Transverse colon (tissue), 4 donors: ENCODE results near the gene TSPAN10. TPM values are rescaled to one million over a fixed set of nuclear protein-coding genes. Genes with fewer than 3 reads are reported as not detected.

Experiments used
- DNase-seq: peaks from one replicate; pipeline ENCODE4 v3.0.0-alpha.2; 2019
- H3K27ac ChIP-seq, 4 donors: fragments of 200-600 bp; sonication (generic); 2 replicates each; pipeline ENCODE4 v1.5.1; 2016 to 2018; ENCODE audit warnings: inconsistent platforms in 4 of 4
- H3K27me3 ChIP-seq: fragments of 200-600 bp; sonication (generic); 2 replicates; pipeline ENCODE4 v1.5.1; 2017; ENCODE audit warnings: inconsistent platforms
- H3K36me3 ChIP-seq, 4 donors: fragments of 200-600 bp; sonication (generic); 2 replicates each; pipeline ENCODE4 v1.5.1; 2017 to 2019; ENCODE audit warnings: inconsistent platforms in 4 of 4
- H3K4me1 ChIP-seq, 4 donors: fragments of 200-600 bp; sonication (generic); 2 replicates each; pipeline ENCODE4 v1.5.1; 2017 to 2020; ENCODE audit warnings: inconsistent platforms in 4 of 4
- H3K4me3 ChIP-seq, 4 donors: fragments of 200-600 bp; sonication (generic); 1 replicate in 1 of 4; 2 replicates in 3 of 4; pipeline versions ENCODE4 v1.5.1 to v1.6.1; 2017 to 2019; ENCODE audit warnings: inconsistent platforms in 4 of 4
- H3K9me3 ChIP-seq, 2 donors: fragments of 200-600 bp; sonication (generic); 2 replicates each; pipeline ENCODE4 v1.5.1; 2017 to 2019; ENCODE audit warnings: inconsistent platforms in 2 of 2
- CTCF ChIP-seq, 5 experiments: fragments of 200-600 bp in 3 of 5; fragments of 450-650 bp in 2 of 5; sonication (generic) in 3 of 5; IDR thresholded peaks; 1 replicate in 2 of 5; 2 replicates in 3 of 5; pipeline ENCODE4 v1.5.1; 2016 to 2017; ENCODE audit warnings: antibody characterized with exemption in 5 of 5, inconsistent platforms in 3 of 5, mild to moderate bottlenecking in 2 of 5, moderate library complexity in 1 of 5
- EP300 ChIP-seq: sonication (generic); formaldehyde crosslinking; IDR thresholded peaks from one replicate; pipeline ENCODE4 v1.6.1; 2017; ENCODE audit warnings: antibody characterized with exemption, low read depth
- POLR2A ChIP-seq: fragments of 450-650 bp; IDR thresholded peaks from one replicate; pipeline ENCODE4 v1.6.1; 2016; ENCODE audit warnings: antibody characterized with exemption, mild to moderate bottlenecking, moderate library complexity
- POLR2AphosphoS5 ChIP-seq, 3 donors: sonication (generic); formaldehyde crosslinking; IDR thresholded peaks; one replicate each; pipeline ENCODE4 v1.6.1; 2016; ENCODE audit warnings: antibody characterized with exemption in 3 of 3
- WGBS, 2 donors: methylation state at CpG; one replicate each; pipeline ENCODE4 v1.1.5; 2018; ENCODE audit warnings: low coverage in 1 of 2; 5-methylcytosine and 5-hydroxymethylcytosine counted together
- in situ Hi-C, 4 donors: fragments of 200-750 bp; cut with MboI; loops; one replicate each; pipeline versions ENCODE4 v1.15.0 to v1.15.1; 2017; ENCODE audit warnings: low sequenced_read_pairs in 3 of 4, low pct_ligation_motif_present in 1 of 4, low pct_unique_long_range_greater_than_20kb in 1 of 4
- intact Hi-C: fragments of 100-400 bp; cut with DNase I; formaldehyde crosslinking; loops from one replicate; pipeline ENCODE4 v1.15.1; 2023; ENCODE audit warnings: low total_unique reads
- total RNA-seq, 4 donors: library from RNA; depleted of rRNA; stranded (reverse); fragments of >200 nt; gene quantifications; one replicate each; pipeline ENCODE4 v1.1.0, GENCODE V29; 2016

Gene TSPAN10
- total RNA-seq, 4 donors from 2014 or later, result 0.48 to 0.55 TPM; not detected in 2

- no peak overlapping the region for H3K4me3 ChIP-seq
- no peaks in the 10 kb centered on the region for H3K9me3 ChIP-seq
- peaks cover 0 to 41% (median 20%) of the 10 kb centered on the region in 4 donors for H3K36me3 ChIP-seq
- no peaks in the 10 kb centered on the region for H3K4me1 ChIP-seq
- H3K27ac ChIP-seq, result no peak overlapping the region
- intact Hi-C loops (no loop called here), in situ Hi-C loops (no loop called here)
- WGBS, 2 donors, result 93 to 96% methylated on average over 11 of the region's 11 CpGs
- no peak for TF ChIP-seq POLR2A
- TF ChIP-seq POLR2AphosphoS5 (IDR thresholded peaks at IDR 0.05), result no peak
- no peak for TF ChIP-seq CTCF (IDR thresholded peaks at IDR 0.05)
- no peak for TF ChIP-seq EP300
- DNase-seq, result no peak
- no peaks in the 10 kb centered on the region for H3K27me3 ChIP-seq
Observed at GRCh38 chr17:81593105-81593871, 43.7 kb upstream of the TSPAN10 start.

DNA sequence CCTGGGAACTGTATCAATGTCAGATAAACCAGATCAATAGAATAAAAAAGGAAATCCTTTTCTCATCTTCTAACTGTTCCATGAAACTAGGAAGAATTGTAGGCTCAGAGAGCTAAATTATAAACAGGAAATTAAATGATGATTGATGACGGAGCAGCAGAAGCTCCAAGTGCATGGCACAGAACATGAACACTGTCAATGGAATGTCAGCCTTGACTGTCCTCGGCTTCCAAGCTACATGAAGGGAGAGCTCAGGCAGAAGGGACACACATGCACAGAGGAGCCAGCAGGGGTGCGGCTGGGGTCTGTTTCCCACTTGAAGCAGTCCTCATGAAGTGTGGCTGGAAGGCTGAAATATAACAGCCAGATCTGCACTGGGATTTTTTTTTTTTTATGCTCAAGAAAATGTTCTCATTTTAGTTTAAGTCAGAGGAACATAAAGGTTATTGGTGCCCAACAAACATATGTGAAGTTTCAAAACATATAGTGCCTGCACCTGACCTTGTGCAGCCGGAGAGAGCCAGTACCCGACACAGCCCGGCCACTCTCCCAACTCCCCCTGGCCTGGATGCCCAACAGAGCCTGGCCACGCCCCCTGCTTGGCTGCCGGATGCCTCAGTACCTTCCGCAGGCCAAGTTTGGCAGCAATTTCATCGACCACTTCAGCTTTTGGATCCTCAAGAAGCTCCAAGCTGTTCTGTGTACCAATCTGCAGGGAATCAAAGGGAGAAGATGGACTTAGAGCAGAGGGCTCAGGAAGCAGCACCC lies 37.1 kb upstream of the TSPAN10 start:
- peak; percentile 14 for DNase-seq
- WGBS, 2 donors, result 73 to 83% methylated on average over 3 to 10 of the region's 10 CpGs
- H3K36me3 ChIP-seq, result peaks cover 0 to 43% (median 19%) of the 10 kb centered on the region in 4 donors
- no peak for TF ChIP-seq POLR2AphosphoS5 (IDR thresholded peaks at IDR 0.05)
- no peak for TF ChIP-seq EP300
- no peak for TF ChIP-seq CTCF (IDR thresholded peaks at IDR 0.05)
- TF ChIP-seq POLR2A, result no peak
- no peak overlapping the region for H3K4me3 ChIP-seq
- no peaks in the 10 kb centered on the region for H3K9me3 ChIP-seq
- H3K4me1 ChIP-seq, result peaks cover 0 to 13% (median 3%) of the 10 kb centered on the region in 4 donors
- intact Hi-C loops (loop anchor here (5.0 kb wide), 1 partner anchor 348 kb away; no protein-coding TSS in a partner anchor), in situ Hi-C loops (loop anchor here in 1 of 4 donors (25.0 kb wide), 1 partner anchor 338 kb away; no protein-coding TSS in a partner anchor)
- H3K27ac ChIP-seq, result peak overlapping the region in 2 of 4 donors; percentile 9 to 28
- no peaks in the 10 kb centered on the region for H3K27me3 ChIP-seq

DNA sequence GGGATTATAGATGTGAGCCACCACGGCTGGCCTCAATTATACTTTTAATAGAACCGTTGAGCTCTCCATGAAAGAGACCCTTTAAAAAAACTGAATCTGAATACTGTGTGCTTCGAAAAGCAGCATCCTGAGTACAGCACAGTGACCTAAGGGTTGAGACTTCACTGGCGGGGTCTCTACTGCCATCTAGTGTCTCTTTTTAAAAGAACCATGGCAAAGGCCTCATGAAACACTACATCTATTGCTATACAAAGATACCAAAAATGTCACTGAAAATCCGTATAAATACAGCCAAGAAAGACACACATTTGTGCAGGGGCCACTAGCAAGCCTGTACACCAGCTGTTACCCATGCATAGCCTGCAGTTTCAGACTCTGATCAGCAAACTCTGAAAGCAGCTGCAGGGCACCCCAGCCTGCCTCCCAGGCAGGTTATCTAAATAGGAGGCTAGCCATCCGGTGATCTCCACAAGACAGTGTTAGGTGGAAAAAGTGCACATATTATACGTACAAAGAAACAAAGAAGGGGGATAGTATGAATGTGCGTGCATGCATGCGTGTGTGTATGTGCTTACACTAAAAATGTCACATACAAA lies 35.4 kb upstream of the TSPAN10 start:
- peak; percentile 31 for DNase-seq
- intact Hi-C loops, result loop anchor here (5.0 kb wide), 1 partner anchor 349 kb away; no protein-coding TSS in a partner anchor
- no peak overlapping the region for H3K27ac ChIP-seq
- no peaks in the 10 kb centered on the region for H3K27me3 ChIP-seq
- no peak for TF ChIP-seq POLR2AphosphoS5 (IDR thresholded peaks at IDR 0.05)
- no peak for TF ChIP-seq POLR2A
- TF ChIP-seq EP300, result no peak
- TF ChIP-seq CTCF (IDR thresholded peaks at IDR 0.05), result peak; percentile 64 to 86 (median 76)
- H3K36me3 ChIP-seq, result peaks cover 0 to 35% (median 16%) of the 10 kb centered on the region in 4 donors
- H3K9me3 ChIP-seq, result no peaks in the 10 kb centered on the region
- in situ Hi-C loops, result loop anchor here in 1 of 4 donors (25.0 kb wide), 1 partner anchor 339 kb away; no protein-coding TSS in a partner anchor
- 35 to 39% methylated on average over 9 of the region's 9 CpGs for WGBS, 2 donors
- peaks cover 0 to 13% (median 3%) of the 10 kb centered on the region in 4 donors for H3K4me1 ChIP-seq
- H3K4me3 ChIP-seq, result no peak overlapping the region
